Measurements from ENCODE around the gene PITPNC1. TPM values are rescaled to one million over a fixed set of nuclear protein-coding genes. Genes with fewer than 3 reads are reported as not detected.

Gene PITPNC1
- polyA plus RNA-seq, 1 experiment = 9.1 TPM

- ChIA-PET CTCF (interaction anchor here (0.6 kb wide), 1 partner anchor 151 kb away, joined by 4 read pairs; no protein-coding TSS in a partner anchor), POLR2A (interaction anchor here (0.7 kb wide), 1 partner anchor 30 kb away, joined by 5 read pairs; no protein-coding TSS in a partner anchor)
- H3K9me3 ChIP-seq (ENCODE audit: control insufficient read depth, insufficient read depth, low read length) = no peaks in the 10 kb centered on the region
- H3K27ac ChIP-seq (ENCODE audit: low read depth, low read length) = no peak overlapping the region
- H3K4me3 ChIP-seq (ENCODE audit: low read depth, low read length) = no peak overlapping the region
- TF ChIP-seq CTCF (IDR thresholded peaks at IDR 0.05; ENCODE audit: low read depth, low read length) = no peak
- DNase-seq (ENCODE audit: low read depth, low spot score) = no peak
- no peaks in the 10 kb centered on the region for H3K27me3 ChIP-seq (ENCODE audit: control insufficient read depth, insufficient read depth, low read length)
Observed at GRCh38 chr17:67526700-67527099, 149.6 kb downstream of the PITPNC1 start.

GRCh38 chr17:67528751-67529436 lies 151.8 kb downstream of the PITPNC1 start:
- H3K4me3 ChIP-seq (ENCODE audit: low read depth, low read length) = peak overlapping the region; percentile 57
- ChIA-PET POLR2A (interaction anchor here (0.5 kb wide), 1 partner anchor 134 kb away, joined by 3 read pairs; no protein-coding TSS in a partner anchor), CTCF (no interaction called here)
- H3K27ac ChIP-seq (ENCODE audit: low read depth, low read length) = peak overlapping the region; percentile 73
- TF ChIP-seq CTCF (IDR thresholded peaks at IDR 0.05; ENCODE audit: low read depth, low read length) = no peak
- peak; percentile 59 for DNase-seq (ENCODE audit: low read depth, low spot score)
- no peaks in the 10 kb centered on the region for H3K27me3 ChIP-seq (ENCODE audit: control insufficient read depth, insufficient read depth, low read length)
- H3K9me3 ChIP-seq (ENCODE audit: control insufficient read depth, insufficient read depth, low read length) = no peaks in the 10 kb centered on the region

- CTCF ChIA-PET = no interaction called here
- POLR2A ChIA-PET = no interaction called here
Observed at GRCh38 chr17:67531291-67531690, 154.2 kb downstream of the PITPNC1 start.

GRCh38 chr17:67532326-67532871 lies 155.3 kb downstream of the PITPNC1 start:
- POLR2A ChIA-PET = no interaction called here
- CTCF ChIA-PET = no interaction called here
- no peak overlapping the region for H3K27ac ChIP-seq (ENCODE audit: low read depth, low read length)
- no peak for DNase-seq (ENCODE audit: low read depth, low spot score)
- H3K4me3 ChIP-seq (ENCODE audit: low read depth, low read length) = no peak overlapping the region
- H3K27me3 ChIP-seq (ENCODE audit: control insufficient read depth, insufficient read depth, low read length) = no peaks in the 10 kb centered on the region
- no peak for TF ChIP-seq CTCF (IDR thresholded peaks at IDR 0.05; ENCODE audit: low read depth, low read length)
- H3K9me3 ChIP-seq (ENCODE audit: control insufficient read depth, insufficient read depth, low read length) = no peaks in the 10 kb centered on the region

More at GRCh38 chr17:67531291-67531690, 154.2 kb downstream of the PITPNC1 start:
- DNase-seq (ENCODE audit: low read depth, low spot score) = no peak
- Histone ChIP-seq H3K27ac (ENCODE audit: low read depth, low read length) (no peak overlapping the region), H3K9me3 (ENCODE audit: control insufficient read depth, insufficient read depth, low read length) (no peaks in the 10 kb centered on the region), H3K27me3 (ENCODE audit: control insufficient read depth, insufficient read depth, low read length) (no peaks in the 10 kb centered on the region), H3K4me3 (ENCODE audit: low read depth, low read length) (no peak overlapping the region)
- no peak for TF ChIP-seq CTCF (IDR thresholded peaks at IDR 0.05; ENCODE audit: low read depth, low read length)

GRCh38 chr17:67534941-67535340 lies 157.9 kb downstream of the PITPNC1 start:
- POLR2A ChIA-PET = no interaction called here
- no peaks in the 10 kb centered on the region for H3K27me3 ChIP-seq (ENCODE audit: control insufficient read depth, insufficient read depth, low read length)
- no peaks in the 10 kb centered on the region for H3K9me3 ChIP-seq (ENCODE audit: control insufficient read depth, insufficient read depth, low read length)
- H3K27ac ChIP-seq (ENCODE audit: low read depth, low read length) = no peak overlapping the region
- H3K4me3 ChIP-seq (ENCODE audit: low read depth, low read length) = no peak overlapping the region
- TF ChIP-seq CTCF (IDR thresholded peaks at IDR 0.05; ENCODE audit: low read depth, low read length) = no peak
- CTCF ChIA-PET = interaction anchor here (1.0 to 1.3 kb wide), 2 partner anchors 59 to 157 kb away, joined by 3 to 4 read pairs; no protein-coding TSS in a partner anchor
- DNase-seq (ENCODE audit: low read depth, low spot score) = no peak
